Neural cell (in vitro differentiated cells): ENCODE results near the gene DAZAP1. TPM values are rescaled to one million over a fixed set of nuclear protein-coding genes. Genes with fewer than 3 reads are reported as not detected.

ENCODE experiments used
- H2AFZ ChIP-seq: fragments of 200-600, 300-800 bp; sonication (generic), shearing (Covaris generic); 2 replicates; pipeline ENCODE4 v1.6.0; 2014; ENCODE audit warnings: low read depth, mild to moderate bottlenecking, antibody characterized with exemption, low read length, moderate library complexity
- H3F3A ChIP-seq: fragments of 200-600 bp; shearing (Covaris generic); 2 replicates; pipeline ENCODE4 v1.6.1; 2016; ENCODE audit warnings: mild to moderate bottlenecking, moderate library complexity, mixed read lengths, antibody characterized with exemption, low read length; ENCODE audit not compliant: insufficient read depth, poor library complexity, severe bottlenecking
- H3K27ac ChIP-seq: fragments of 200-600, 300-800 bp; sonication (generic), shearing (Covaris generic); 2 replicates; pipeline ENCODE4 v1.5.1; 2014; ENCODE audit warnings: mild to moderate bottlenecking, low read length, moderate library complexity
- H3K27me3 ChIP-seq: fragments of 300-800, 200-600 bp; sonication (generic), shearing (Covaris generic); 2 replicates; pipeline ENCODE4 v1.6.0; 2014; ENCODE audit warnings: mild to moderate bottlenecking, low read depth, low read length, moderate library complexity; ENCODE audit not compliant: insufficient read depth
- H3K36me3 ChIP-seq: fragments of 300-800, 200-600 bp; sonication (generic), shearing (Covaris generic); 2 replicates; pipeline ENCODE4 v1.5.1; 2014; ENCODE audit warnings: mild to moderate bottlenecking, antibody characterized with exemption, low read length, moderate library complexity; ENCODE audit not compliant: insufficient read depth
- H3K4me2 ChIP-seq: fragments of 300-800, 200-600 bp; sonication (generic), shearing (Covaris generic); 2 replicates; pipeline ENCODE4 v1.6.0; 2014; ENCODE audit warnings: mild to moderate bottlenecking, low read length
- H3K4me3 ChIP-seq: fragments of 300-800, 200-600 bp; sonication (generic), shearing (Covaris generic); 2 replicates; pipeline ENCODE4 v1.5.1; 2014; ENCODE audit warnings: mild to moderate bottlenecking, low read length, moderate library complexity
- H3K79me2 ChIP-seq: fragments of 200-600 bp; shearing (Covaris generic); replicated peaks from 2 replicates; pipeline ENCODE4 v1.6.0; 2014; ENCODE audit warnings: mild to moderate bottlenecking, low read length, moderate library complexity; ENCODE audit not compliant: insufficient read depth
- H3K9ac ChIP-seq: fragments of 300-800, 200-600 bp; sonication (generic), shearing (Covaris generic); 2 replicates; pipeline ENCODE4 v1.6.1; 2016; ENCODE audit warnings: mild to moderate bottlenecking, low read length, mixed read lengths
- H3K9me2 ChIP-seq: fragments of 200-600 bp; shearing (Covaris generic); 2 replicates; pipeline ENCODE4 v1.6.1; 2016; ENCODE audit warnings: mild to moderate bottlenecking, low read length, mixed read lengths; ENCODE audit not compliant: insufficient read depth
- H3K9me3 ChIP-seq: fragments of 200-600, 300-800 bp; sonication (generic), shearing (Covaris generic); 2 replicates; pipeline ENCODE4 v1.6.1; 2016; ENCODE audit warnings: mild to moderate bottlenecking, mixed run types, low read length, moderate library complexity, mixed read lengths
- H4K20me1 ChIP-seq: fragments of 200-600 bp; shearing (Covaris generic); 2 replicates; pipeline ENCODE4 v1.6.1; 2016; ENCODE audit warnings: mild to moderate bottlenecking, mixed run types; ENCODE audit not compliant: insufficient read depth
- EP300 ChIP-seq: fragments of 450-650 bp; conservative IDR thresholded peaks from 2 replicates; pipeline ENCODE4 v1.6.1; 2014; ENCODE audit warnings: antibody characterized with exemption, mild to moderate bottlenecking, moderate library complexity; ENCODE audit not compliant: poor library complexity, severe bottlenecking
- EZH2 ChIP-seq: fragments of 200-600, 300-800 bp; shearing (Covaris generic), sonication (generic); IDR thresholded peaks from 2 replicates; pipeline ENCODE4 v1.6.1; 2014; ENCODE audit warnings: antibody characterized with exemption, low read length, borderline replicate concordance, mild to moderate bottlenecking; ENCODE audit not compliant: insufficient read depth, poor library complexity, severe bottlenecking
- MXI1 ChIP-seq: fragments of 450-650 bp; conservative IDR thresholded peaks from 2 replicates; pipeline ENCODE4 v1.6.1; 2014; ENCODE audit warnings: antibody characterized with exemption, mild to moderate bottlenecking; ENCODE audit not compliant: poor library complexity, severe bottlenecking
- POLR2AphosphoS5 ChIP-seq: IDR thresholded peaks from 2 replicates; pipeline ENCODE4 v1.6.1; 2012
- RAD21 ChIP-seq: fragments of 450-650 bp; conservative IDR thresholded peaks from 2 replicates; pipeline ENCODE4 v1.6.1; 2014; ENCODE audit warnings: antibody characterized with exemption, mild to moderate bottlenecking, moderate library complexity
- TAF1 ChIP-seq: IDR thresholded peaks from 2 replicates; pipeline ENCODE4 v1.6.1; 2012; ENCODE audit warnings: low read depth
- polyA plus RNA-seq: library from polyadenylated mRNA; depleted of rRNA; stranded (reverse); fragments of >200 nt; gene quantifications from 2 replicates; pipeline ENCODE4 v1.2.3, GENCODE V29; 2014
- TF ChIP-seq, protein P1 (sequence below): IDR thresholded peaks from 2 replicates; pipeline ENCODE4 v1.6.1; 2012; ENCODE audit warnings: borderline replicate concordance
- TF ChIP-seq, protein P2 (sequence below): fragments of 450-650 bp; IDR thresholded peaks from 2 replicates; pipeline ENCODE4 v1.5.1; 2014; ENCODE audit warnings: antibody characterized with exemption, mild to moderate bottlenecking, moderate library complexity; ENCODE audit not compliant: poor library complexity, severe bottlenecking

Gene DAZAP1
- polyA plus RNA-seq, 1 donor from 2014 or later, result 60.5 TPM

DNA sequence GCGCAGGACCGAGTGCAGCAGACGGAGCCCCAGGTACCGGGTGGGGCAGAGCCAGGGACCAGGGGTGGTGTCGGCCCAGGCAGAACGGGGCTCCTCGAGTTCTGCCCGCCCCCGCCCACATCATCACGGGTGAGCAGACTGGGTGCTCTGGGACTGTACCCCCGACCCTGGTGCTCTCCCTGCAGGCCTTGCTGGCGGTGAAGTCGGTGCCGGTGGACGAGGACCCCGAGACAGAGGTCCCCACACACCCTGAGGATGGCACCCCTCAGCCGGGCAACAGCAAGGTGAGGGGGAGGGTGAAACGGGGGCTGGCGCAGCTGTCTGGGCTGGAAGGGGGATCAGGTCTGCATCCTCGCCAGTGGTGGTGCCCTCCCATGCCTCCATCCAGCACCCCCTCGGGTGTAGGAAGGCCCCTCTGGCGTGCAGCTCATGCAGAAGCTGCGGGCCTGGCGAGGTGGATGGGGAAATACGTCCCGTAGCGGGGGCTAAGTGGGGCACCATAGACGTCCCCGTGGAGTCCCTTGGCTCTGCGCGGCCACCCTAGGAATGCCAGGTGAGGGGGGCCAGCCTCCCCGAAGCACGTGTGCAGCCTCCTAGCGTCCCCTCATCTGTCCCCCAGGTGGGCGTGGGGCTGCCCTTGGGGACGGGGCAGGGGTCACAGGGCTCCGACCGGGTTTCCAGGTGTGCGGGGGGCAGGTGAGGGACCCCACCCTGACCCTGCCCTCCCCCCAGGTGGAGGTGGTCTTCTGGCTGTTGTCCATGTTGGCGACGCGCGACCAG, 48.9 kb downstream of the DAZAP1 start:
- H3K4me2 ChIP-seq, result no peak overlapping the region
- no peak overlapping the region for H3K9ac ChIP-seq
- H2AFZ ChIP-seq, result no peak overlapping the region
- H3K9me2 ChIP-seq, result no peaks in the 10 kb centered on the region
- H3K27ac ChIP-seq, result no peak overlapping the region
- peaks cover 54% of the 10 kb centered on the region for H4K20me1 ChIP-seq
- H3K36me3 ChIP-seq, result peaks cover 23% of the 10 kb centered on the region
- no peaks in the 10 kb centered on the region for H3K27me3 ChIP-seq
- no peaks in the 10 kb centered on the region for H3F3A ChIP-seq
- no peaks in the 10 kb centered on the region for H3K9me3 ChIP-seq
- no peak for TF ChIP-seq EZH2
- no peak for TF ChIP-seq MXI1
- TF ChIP-seq, protein P1, sequence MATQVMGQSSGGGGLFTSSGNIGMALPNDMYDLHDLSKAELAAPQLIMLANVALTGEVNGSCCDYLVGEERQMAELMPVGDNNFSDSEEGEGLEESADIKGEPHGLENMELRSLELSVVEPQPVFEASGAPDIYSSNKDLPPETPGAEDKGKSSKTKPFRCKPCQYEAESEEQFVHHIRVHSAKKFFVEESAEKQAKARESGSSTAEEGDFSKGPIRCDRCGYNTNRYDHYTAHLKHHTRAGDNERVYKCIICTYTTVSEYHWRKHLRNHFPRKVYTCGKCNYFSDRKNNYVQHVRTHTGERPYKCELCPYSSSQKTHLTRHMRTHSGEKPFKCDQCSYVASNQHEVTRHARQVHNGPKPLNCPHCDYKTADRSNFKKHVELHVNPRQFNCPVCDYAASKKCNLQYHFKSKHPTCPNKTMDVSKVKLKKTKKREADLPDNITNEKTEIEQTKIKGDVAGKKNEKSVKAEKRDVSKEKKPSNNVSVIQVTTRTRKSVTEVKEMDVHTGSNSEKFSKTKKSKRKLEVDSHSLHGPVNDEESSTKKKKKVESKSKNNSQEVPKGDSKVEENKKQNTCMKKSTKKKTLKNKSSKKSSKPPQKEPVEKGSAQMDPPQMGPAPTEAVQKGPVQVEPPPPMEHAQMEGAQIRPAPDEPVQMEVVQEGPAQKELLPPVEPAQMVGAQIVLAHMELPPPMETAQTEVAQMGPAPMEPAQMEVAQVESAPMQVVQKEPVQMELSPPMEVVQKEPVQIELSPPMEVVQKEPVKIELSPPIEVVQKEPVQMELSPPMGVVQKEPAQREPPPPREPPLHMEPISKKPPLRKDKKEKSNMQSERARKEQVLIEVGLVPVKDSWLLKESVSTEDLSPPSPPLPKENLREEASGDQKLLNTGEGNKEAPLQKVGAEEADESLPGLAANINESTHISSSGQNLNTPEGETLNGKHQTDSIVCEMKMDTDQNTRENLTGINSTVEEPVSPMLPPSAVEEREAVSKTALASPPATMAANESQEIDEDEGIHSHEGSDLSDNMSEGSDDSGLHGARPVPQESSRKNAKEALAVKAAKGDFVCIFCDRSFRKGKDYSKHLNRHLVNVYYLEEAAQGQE, result no peak
- TF ChIP-seq POLR2AphosphoS5, result no peak
- no peak for TF ChIP-seq EP300
- TF ChIP-seq, protein P2, sequence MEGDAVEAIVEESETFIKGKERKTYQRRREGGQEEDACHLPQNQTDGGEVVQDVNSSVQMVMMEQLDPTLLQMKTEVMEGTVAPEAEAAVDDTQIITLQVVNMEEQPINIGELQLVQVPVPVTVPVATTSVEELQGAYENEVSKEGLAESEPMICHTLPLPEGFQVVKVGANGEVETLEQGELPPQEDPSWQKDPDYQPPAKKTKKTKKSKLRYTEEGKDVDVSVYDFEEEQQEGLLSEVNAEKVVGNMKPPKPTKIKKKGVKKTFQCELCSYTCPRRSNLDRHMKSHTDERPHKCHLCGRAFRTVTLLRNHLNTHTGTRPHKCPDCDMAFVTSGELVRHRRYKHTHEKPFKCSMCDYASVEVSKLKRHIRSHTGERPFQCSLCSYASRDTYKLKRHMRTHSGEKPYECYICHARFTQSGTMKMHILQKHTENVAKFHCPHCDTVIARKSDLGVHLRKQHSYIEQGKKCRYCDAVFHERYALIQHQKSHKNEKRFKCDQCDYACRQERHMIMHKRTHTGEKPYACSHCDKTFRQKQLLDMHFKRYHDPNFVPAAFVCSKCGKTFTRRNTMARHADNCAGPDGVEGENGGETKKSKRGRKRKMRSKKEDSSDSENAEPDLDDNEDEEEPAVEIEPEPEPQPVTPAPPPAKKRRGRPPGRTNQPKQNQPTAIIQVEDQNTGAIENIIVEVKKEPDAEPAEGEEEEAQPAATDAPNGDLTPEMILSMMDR, result no peak
- TF ChIP-seq RAD21, result no peak
- H3K79me2 ChIP-seq, result peaks cover 51% of the 10 kb centered on the region
- H3K4me3 ChIP-seq, result no peak overlapping the region

DNA sequence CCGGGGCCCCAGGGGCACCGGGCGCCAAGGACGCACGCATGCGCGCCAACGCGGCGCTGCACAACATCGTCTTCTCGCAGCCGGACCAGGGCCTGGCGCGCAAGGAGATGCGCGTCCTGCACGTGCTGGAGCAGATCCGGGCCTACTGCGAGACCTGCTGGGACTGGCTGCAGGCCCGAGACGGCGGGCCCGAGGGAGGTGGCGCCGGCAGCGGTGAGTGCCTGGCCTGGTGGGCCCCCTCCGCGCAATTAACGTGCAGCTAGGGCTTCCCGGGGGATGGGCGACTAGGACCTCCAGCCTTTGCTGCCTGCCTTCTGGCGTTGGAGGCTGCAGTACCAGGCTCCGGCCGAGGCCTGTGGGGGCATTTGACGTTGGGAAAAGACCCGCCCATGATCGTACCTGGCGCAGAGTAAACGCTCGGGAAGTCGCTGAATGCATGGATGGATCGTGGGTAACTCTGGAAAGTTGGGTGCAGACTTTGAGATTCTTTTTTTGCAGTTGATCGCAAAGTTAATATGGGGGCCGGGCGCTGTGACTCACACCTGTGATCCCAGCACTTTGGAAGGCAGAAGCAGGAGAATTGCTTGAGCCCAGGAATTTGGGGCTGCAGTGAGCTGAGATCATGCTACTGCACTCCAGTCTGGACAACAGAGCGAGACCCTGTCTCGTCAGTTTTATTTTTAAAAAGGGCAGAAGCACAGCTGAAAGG, 49.8 kb downstream of the DAZAP1 start:
- H3K9me3 ChIP-seq, result no peaks in the 10 kb centered on the region
- H3K9me2 ChIP-seq, result no peaks in the 10 kb centered on the region
- no peak overlapping the region for H2AFZ ChIP-seq
- TF ChIP-seq MXI1, result no peak
- no peak for TF ChIP-seq TAF1
- TF ChIP-seq EZH2, result no peak
- TF ChIP-seq, protein P2, result no peak
- TF ChIP-seq, protein P1, result no peak
- peaks cover 54% of the 10 kb centered on the region for H4K20me1 ChIP-seq
- H3K79me2 ChIP-seq, result peaks cover 42% of the 10 kb centered on the region
- no peak overlapping the region for H3K27ac ChIP-seq
- no peaks in the 10 kb centered on the region for H3F3A ChIP-seq
- no peak overlapping the region for H3K4me3 ChIP-seq
- peaks cover 23% of the 10 kb centered on the region for H3K36me3 ChIP-seq
- no peak overlapping the region for H3K9ac ChIP-seq
- H3K4me2 ChIP-seq, result no peak overlapping the region
- H3K27me3 ChIP-seq, result no peaks in the 10 kb centered on the region
